PC-3 (cell line): ENCODE results near the gene TSPAN2. TPM values are rescaled to one million over a fixed set of nuclear protein-coding genes. Genes with fewer than 3 reads are reported as not detected.

Source experiments
- ATAC-seq: fragments of 200-7000 bp; cut with Tn5 transposase; 2 replicates; pipeline ENCODE4 v1.9.1; 2020; ENCODE audit warnings: mild to moderate bottlenecking, moderate library complexity
- BruUV-seq: library from RNA; stranded (reverse); fragments of 400-500 nt; replicated peaks from 2 replicates; lab custom pipeline; 2021; lab: Mats Ljungman, UMichigan
- CTCF ChIA-PET: fragments of 300-600 bp; sonication (Branson Sonifier 250); formaldehyde crosslinking; loops from one replicate; lab custom pipeline; 2022; ENCODE audit warnings: antibody characterized with exemption; lab: Charles Lee
- POLR2A ChIA-PET: fragments of 300-600 bp; sonication (Branson Sonifier 250); formaldehyde crosslinking; loops from one replicate; lab custom pipeline; 2022; ENCODE audit warnings: antibody characterized with exemption; ENCODE audit not compliant: unreplicated experiment; lab: Charles Lee
- DNase-seq: peaks from one replicate; pipeline ENCODE4 v3.0.0-alpha.2; 2015
- H2AFZ ChIP-seq: fragments of 300-600 bp; sonication (generic); 2 replicates; pipeline ENCODE4 v1.6.0; 2016; ENCODE audit warnings: antibody characterized with exemption, low read length
- H3F3A ChIP-seq: fragments of 300-600 bp; sonication (generic); one replicate; pipeline ENCODE4 v1.6.0; 2017; ENCODE audit warnings: antibody characterized with exemption, low read length, control low read depth, mild to moderate bottlenecking; ENCODE audit not compliant: unreplicated experiment
- H3K27ac ChIP-seq: fragments of 300-600 bp; sonication (generic); 2 replicates; pipeline ENCODE4 v1.5.1; 2016; ENCODE audit warnings: mild to moderate bottlenecking, low read length
- H3K27me3 ChIP-seq: fragments of 300-600 bp; sonication (generic); 2 replicates; pipeline ENCODE4 v1.6.1; 2016; ENCODE audit warnings: low read length, mixed read lengths
- H3K36me3 ChIP-seq: fragments of 300-600 bp; sonication (generic); 2 replicates; pipeline ENCODE4 v1.6.1; 2016; ENCODE audit warnings: low read depth, mixed run types, low read length, mixed read lengths
- H3K4me1 ChIP-seq: fragments of 300-600 bp; sonication (generic); 2 replicates; pipeline ENCODE4 v1.5.1; 2016; ENCODE audit warnings: low read length; ENCODE audit not compliant: insufficient read depth
- H3K4me2 ChIP-seq: fragments of 300-600 bp; sonication (generic); 2 replicates; pipeline ENCODE4 v1.6.0; 2016; ENCODE audit warnings: low read length
- H3K4me3 ChIP-seq: fragments of 300-600 bp; sonication (generic); 2 replicates; pipeline ENCODE4 v1.5.1; 2016; ENCODE audit warnings: mild to moderate bottlenecking, low read length, mixed read lengths
- H3K79me2 ChIP-seq: fragments of 300-600 bp; sonication (generic); 2 replicates; pipeline ENCODE4 v1.6.1; 2017; ENCODE audit warnings: low read length, mixed read lengths
- H3K9ac ChIP-seq: fragments of 300-600 bp; sonication (generic); 2 replicates; pipeline ENCODE4 v1.6.0; 2016; ENCODE audit warnings: mild to moderate bottlenecking, low read length
- H3K9me2 ChIP-seq: fragments of 300-600 bp; sonication (generic); replicated peaks from 2 replicates; pipeline ENCODE4 v1.6.1; 2016; ENCODE audit warnings: mixed run types, low read length, mixed read lengths
- H3K9me3 ChIP-seq: fragments of 300-600 bp; sonication (generic); 2 replicates; pipeline ENCODE4 v1.6.1; 2016; ENCODE audit warnings: low read length, mixed read lengths
- H4K20me1 ChIP-seq: fragments of 300-600 bp; sonication (generic); 2 replicates; pipeline ENCODE4 v1.6.1; 2016; ENCODE audit warnings: low read length, mixed read lengths
- EZH2 ChIP-seq: fragments of 300-600 bp; sonication (generic); IDR thresholded peaks from one replicate; pipeline ENCODE4 v1.6.1; 2017; ENCODE audit warnings: antibody characterized with exemption, mild to moderate bottlenecking, low read length; ENCODE audit not compliant: unreplicated experiment
- EZH2phosphoT487 ChIP-seq: fragments of 300-600 bp; sonication (generic); IDR thresholded peaks from 2 replicates; pipeline ENCODE4 v1.6.1; 2018; ENCODE audit warnings: mild to moderate bottlenecking, antibody characterized with exemption, low read length, borderline replicate concordance
- intact Hi-C: fragments of 100-400 bp; cut with micrococcal nuclease; formaldehyde crosslinking; loops from 2 replicates; pipeline ENCODE4 v1.9.0; 2023
- total RNA-seq: library from RNA; depleted of rRNA; stranded (reverse); fragments of >200 nt; gene quantifications from 2 replicates; pipeline ENCODE4 v1.2.3, GENCODE V29; 2014
- TF ChIP-seq, protein P1 (sequence below): fragments of 300-600 bp; sonication (generic); conservative IDR thresholded peaks from 2 replicates; pipeline ENCODE4 v1.5.1; 2017; ENCODE audit warnings: antibody characterized with exemption, low read depth, mild to moderate bottlenecking, low read length

Gene TSPAN2
- total RNA-seq, 1 experiment from 2014 or later, result 1.7 TPM

GRCh38 chr1:115138271-115138670 is 49.0 kb upstream of the TSPAN2 start:
- H2AFZ ChIP-seq, result no peak overlapping the region
- BruUV-seq, result no TSS peak
- CTCF ChIA-PET, result interaction anchor here (0.6 to 1.5 kb wide), 3 partner anchors 30 to 457 kb away, joined by 3 to 14 read pairs (median 6); no protein-coding TSS in a partner anchor
- H3K4me2 ChIP-seq, result no peak overlapping the region
- ATAC-seq (no peak), DNase-seq (no peak)
- no peaks in the 10 kb centered on the region for H3K27me3 ChIP-seq
- no peaks in the 10 kb centered on the region for H3K9me3 ChIP-seq
- H4K20me1 ChIP-seq, result no peaks in the 10 kb centered on the region
- no peak overlapping the region for H3K9ac ChIP-seq
- TF ChIP-seq EZH2, result no peak
- TF ChIP-seq, protein P1, sequence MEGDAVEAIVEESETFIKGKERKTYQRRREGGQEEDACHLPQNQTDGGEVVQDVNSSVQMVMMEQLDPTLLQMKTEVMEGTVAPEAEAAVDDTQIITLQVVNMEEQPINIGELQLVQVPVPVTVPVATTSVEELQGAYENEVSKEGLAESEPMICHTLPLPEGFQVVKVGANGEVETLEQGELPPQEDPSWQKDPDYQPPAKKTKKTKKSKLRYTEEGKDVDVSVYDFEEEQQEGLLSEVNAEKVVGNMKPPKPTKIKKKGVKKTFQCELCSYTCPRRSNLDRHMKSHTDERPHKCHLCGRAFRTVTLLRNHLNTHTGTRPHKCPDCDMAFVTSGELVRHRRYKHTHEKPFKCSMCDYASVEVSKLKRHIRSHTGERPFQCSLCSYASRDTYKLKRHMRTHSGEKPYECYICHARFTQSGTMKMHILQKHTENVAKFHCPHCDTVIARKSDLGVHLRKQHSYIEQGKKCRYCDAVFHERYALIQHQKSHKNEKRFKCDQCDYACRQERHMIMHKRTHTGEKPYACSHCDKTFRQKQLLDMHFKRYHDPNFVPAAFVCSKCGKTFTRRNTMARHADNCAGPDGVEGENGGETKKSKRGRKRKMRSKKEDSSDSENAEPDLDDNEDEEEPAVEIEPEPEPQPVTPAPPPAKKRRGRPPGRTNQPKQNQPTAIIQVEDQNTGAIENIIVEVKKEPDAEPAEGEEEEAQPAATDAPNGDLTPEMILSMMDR, result no peak
- TF ChIP-seq EZH2phosphoT487, result no peak
- peaks cover 15% of the 10 kb centered on the region for H3F3A ChIP-seq
- intact Hi-C loops, result loop anchor here (2.0 to 5.0 kb wide), 3 partner anchors 74 to 409 kb away; no protein-coding TSS in a partner anchor
- H3K4me1 ChIP-seq, result peaks cover 52% of the 10 kb centered on the region
- no peak overlapping the region for H3K4me3 ChIP-seq
- POLR2A ChIA-PET, result no interaction called here
- no peaks in the 10 kb centered on the region for H3K79me2 ChIP-seq
- no peaks in the 10 kb centered on the region for H3K36me3 ChIP-seq
- H3K27ac ChIP-seq, result no peak overlapping the region
- H3K9me2 ChIP-seq, result no peaks in the 10 kb centered on the region

GRCh38 chr1:115137191-115137590 is 47.9 kb upstream of the TSPAN2 start:
- ChIA-PET POLR2A (no interaction called here), CTCF (interaction anchor here (0.7 to 1.5 kb wide), 4 partner anchors 42 to 458 kb away, joined by 3 to 14 read pairs (median 5); no protein-coding TSS in a partner anchor)

DNA sequence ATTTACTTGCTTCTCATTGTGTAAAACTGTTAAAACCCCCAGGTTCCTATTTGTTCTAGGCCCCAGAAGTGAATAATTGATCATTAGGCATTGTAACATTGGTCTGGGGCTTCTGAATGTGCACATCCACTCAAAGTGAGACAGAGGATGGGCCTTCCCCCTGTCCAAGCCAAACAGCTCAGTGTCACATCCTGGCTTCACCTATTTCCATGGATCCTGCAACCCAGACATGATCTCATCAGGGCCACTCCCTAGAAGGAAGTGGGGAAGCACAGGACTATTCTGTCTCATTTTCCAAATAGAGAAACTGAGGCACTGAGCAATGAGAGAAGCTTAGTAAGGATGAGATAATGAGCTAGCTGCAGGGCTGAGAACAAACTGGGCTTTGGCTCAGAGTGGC is 47.4 kb upstream of the TSPAN2 start:
- Histone ChIP-seq H3K9me2 (no peaks in the 10 kb centered on the region), H3K27me3 (no peaks in the 10 kb centered on the region), H4K20me1 (no peaks in the 10 kb centered on the region), H3K27ac (peak overlapping the region; percentile 83; the same call in 1 of the 2 replicates), H3K4me1 (peaks cover 51% of the 10 kb centered on the region), H3K9me3 (no peaks in the 10 kb centered on the region), H3K4me2 (peak overlapping the region; percentile 77; the same call in 1 of the 2 replicates), H3K36me3 (no peaks in the 10 kb centered on the region), H3K79me2 (no peaks in the 10 kb centered on the region), H2AFZ (no peak overlapping the region), H3K4me3 (no peak overlapping the region), H3K9ac (no peak overlapping the region), H3F3A (peaks cover 15% of the 10 kb centered on the region)
- ATAC-seq (no peak), DNase-seq (peak; percentile 41)
- BruUV-seq, result no TSS peak
- intact Hi-C loops, result loop anchor here (5.0 kb wide), 2 partner anchors 76 to 411 kb away; no protein-coding TSS in a partner anchor
- ChIA-PET CTCF (interaction anchor here (0.7 to 1.2 kb wide), 3 partner anchors 42 to 333 kb away, joined by 3 to 4 read pairs (median 3); no protein-coding TSS in a partner anchor), POLR2A (no interaction called here)
- TF ChIP-seq EZH2phosphoT487 (no peak), EZH2 (no peak)
- TF ChIP-seq, protein P1, result no peak

More at GRCh38 chr1:115137191-115137590, 47.9 kb upstream of the TSPAN2 start:
- H3K36me3 ChIP-seq, result no peaks in the 10 kb centered on the region
- no peaks in the 10 kb centered on the region for H3K27me3 ChIP-seq
- ATAC-seq (no peak), DNase-seq (peak; percentile 55)
- no TSS peak for BruUV-seq
- H3K79me2 ChIP-seq, result no peaks in the 10 kb centered on the region
- peaks cover 51% of the 10 kb centered on the region for H3K4me1 ChIP-seq
- H3K4me3 ChIP-seq, result no peak overlapping the region
- H4K20me1 ChIP-seq, result no peaks in the 10 kb centered on the region
- TF ChIP-seq, protein P1, result no peak
- H3K9me3 ChIP-seq, result no peaks in the 10 kb centered on the region
- H3F3A ChIP-seq, result peaks cover 15% of the 10 kb centered on the region
- H3K27ac ChIP-seq, result no peak overlapping the region
- intact Hi-C loops, result loop anchor here (5.0 kb wide), 2 partner anchors 75 to 410 kb away; no protein-coding TSS in a partner anchor
- H3K9me2 ChIP-seq, result no peaks in the 10 kb centered on the region
- H3K9ac ChIP-seq, result no peak overlapping the region
- H3K4me2 ChIP-seq, result peak overlapping the region; percentile 77; the same call in 1 of the 2 replicates
- H2AFZ ChIP-seq, result no peak overlapping the region
